AG10803 (cell line): ENCODE measurements around the gene TOP1.

Experiments
- DNase-seq: peaks from one replicate; pipeline ENCODE4 v3.0.0; 2010; ENCODE audit warnings: low read depth
- H3K4me3 ChIP-seq: 2 replicates; pipeline ENCODE4 v1.5.1; 2011; ENCODE audit warnings: mild to moderate bottlenecking, low read length, control low read depth
- CTCF ChIP-seq: conservative IDR thresholded peaks from 2 replicates; pipeline ENCODE4 v1.5.1; 2011; ENCODE audit warnings: mild to moderate bottlenecking, low read length, control low read depth, inconsistent platforms

The TOP1 gene

GRCh38 chr20:41028359-41029149 is at the start of gene TOP1:
Gene TOP1 (plus strand): TSS chr20:41028822. CDS start chr20:41029068, 246 bp downstream.
- peak within 1 kb of the TSS; percentile 78 for H3K4me3 ChIP-seq
- 0 out of 2 replicates have a peak, but pooled peaks have one; percentile 4 for TF ChIP-seq CTCF
- peak; percentile 100 for DNase-seq

DNA sequence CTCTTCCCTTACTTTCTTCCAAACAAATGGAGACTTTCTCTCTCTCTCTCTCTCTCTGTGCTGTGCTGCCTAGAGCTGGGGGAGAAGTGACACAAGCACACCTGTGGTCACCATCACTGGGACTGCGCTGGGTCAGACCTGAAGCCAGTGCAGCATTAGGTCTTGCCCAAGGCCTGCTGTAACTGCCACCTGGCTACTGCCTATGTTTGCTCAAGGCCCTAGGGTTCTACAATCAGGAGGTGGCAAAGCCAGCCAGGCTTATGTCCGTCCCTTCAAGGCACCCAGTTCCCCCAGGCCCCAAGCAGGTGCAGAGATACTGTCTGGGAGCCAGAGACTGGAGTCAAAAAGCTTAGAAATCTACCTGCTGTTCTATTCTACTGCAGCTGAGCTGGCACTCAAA is 49.4 kb upstream of the TOP1 start:
- DNase-seq = no peak
- H3K4me3 ChIP-seq = no peak overlapping the region
- no peak for TF ChIP-seq CTCF

- H3K4me3 ChIP-seq = no peak overlapping the region
- DNase-seq = peak; percentile 35
- TF ChIP-seq CTCF = no peak
These were observed 48.4 kb upstream of the TOP1 start for GRCh38 chr20:40980106-40980827.

DNA sequence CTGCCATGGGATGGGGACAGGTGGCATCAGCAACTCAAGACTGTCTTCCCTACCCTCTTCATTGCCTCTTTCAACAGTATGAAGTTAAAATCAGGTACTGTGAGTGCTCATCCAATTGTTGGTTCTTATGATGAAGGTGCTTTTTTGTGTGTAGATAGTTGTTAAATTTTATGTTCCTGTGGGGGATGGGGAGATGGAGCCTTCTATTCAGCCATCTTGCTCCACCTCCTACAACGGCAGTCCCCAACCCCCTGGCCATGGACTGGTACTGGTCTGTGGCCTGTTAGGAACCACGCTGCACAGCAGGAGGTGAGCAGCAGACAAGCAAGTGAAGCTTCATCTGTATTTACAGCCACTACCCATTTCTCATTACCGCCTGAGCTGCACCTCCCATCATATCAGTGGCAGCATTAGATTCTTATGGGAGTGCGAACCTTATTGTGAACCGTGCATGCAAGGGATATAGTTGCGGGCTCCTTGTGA is 47.8 kb upstream of the TOP1 start:
- DNase-seq = no peak
- no peak for TF ChIP-seq CTCF
- H3K4me3 ChIP-seq = no peak overlapping the region

- no peak for DNase-seq
- TF ChIP-seq CTCF = no peak
- H3K4me3 ChIP-seq = no peak overlapping the region
These were observed 46.0 kb upstream of the TOP1 start for GRCh38 chr20:40982415-40983145.

GRCh38 chr20:40983898-40984297 is 44.7 kb upstream of the TOP1 start:
- H3K4me3 ChIP-seq = no peak overlapping the region
- no peak for TF ChIP-seq CTCF
- DNase-seq = no peak
